Stimulated activated CD8-positive, alpha-beta memory T cell treated with anti-CD3 and anti-CD28 coated beads, Interleukin-12 subunit alpha, Interleukin-12 subunit beta, amount 100 ng/mL, for 4 hours (primary cell): ENCODE results near the gene NRCAM.

ENCODE experiments used
- DNase-seq: peaks from one replicate; pipeline ENCODE4 v3.0.0-alpha.2; 2020; ENCODE audit warnings: low read depth

Gene NRCAM

GRCh38 chr7:108308276-108308675, 148.0 kb downstream of the NRCAM start:
- DNase-seq = no peak

GRCh38 chr7:108307595-108307994, 148.6 kb downstream of the NRCAM start:
- DNase-seq = no peak

GRCh38 chr7:108307194-108307593, 149.0 kb downstream of the NRCAM start:
- no peak for DNase-seq

GRCh38 chr7:108303332-108303731, 152.9 kb downstream of the NRCAM start:
- no peak for DNase-seq

- no peak for DNase-seq
Measured at GRCh38 chr7:108301387-108301786, 154.8 kb downstream of the NRCAM start.

GRCh38 chr7:108299251-108299973, 156.8 kb downstream of the NRCAM start:
- no peak for DNase-seq

GRCh38 chr7:108296911-108297310, 159.3 kb downstream of the NRCAM start:
- DNase-seq = no peak

- no peak for DNase-seq
Measured at GRCh38 chr7:108294595-108294994, 161.6 kb downstream of the NRCAM start.

GRCh38 chr7:108293149-108293612, 163.1 kb downstream of the NRCAM start:
- no peak for DNase-seq

- DNase-seq = no peak
Measured at GRCh38 chr7:108292541-108292940, 163.7 kb downstream of the NRCAM start.

- DNase-seq = no peak
Measured at GRCh38 chr7:108291791-108292440, 164.3 kb downstream of the NRCAM start.

GRCh38 chr7:108291152-108291508, 165.1 kb downstream of the NRCAM start:
- DNase-seq = no peak

GRCh38 chr7:108290459-108291151, 165.6 kb downstream of the NRCAM start:
- no peak for DNase-seq

- no peak for DNase-seq
Measured at GRCh38 chr7:108289852-108290251, 166.4 kb downstream of the NRCAM start.

- DNase-seq = no peak
Measured at GRCh38 chr7:108287857-108288256, 168.4 kb downstream of the NRCAM start.

GRCh38 chr7:108286290-108286904, 169.8 kb downstream of the NRCAM start:
- no peak for DNase-seq

- DNase-seq = no peak
Measured at GRCh38 chr7:108285778-108286177, 170.5 kb downstream of the NRCAM start.

- DNase-seq = no peak
Measured at GRCh38 chr7:108285003-108285368, 171.2 kb downstream of the NRCAM start.

- DNase-seq = no peak
Measured at GRCh38 chr7:108284349-108285002, 171.8 kb downstream of the NRCAM start.

- no peak for DNase-seq
Measured at GRCh38 chr7:108283252-108283651, 173.0 kb downstream of the NRCAM start.

- no peak for DNase-seq
Measured at GRCh38 chr7:108282427-108282996, 173.7 kb downstream of the NRCAM start.

GRCh38 chr7:108280136-108280535, 176.1 kb downstream of the NRCAM start:
- no peak for DNase-seq
